ENCODE data around the gene GALNT2.

DNA sequence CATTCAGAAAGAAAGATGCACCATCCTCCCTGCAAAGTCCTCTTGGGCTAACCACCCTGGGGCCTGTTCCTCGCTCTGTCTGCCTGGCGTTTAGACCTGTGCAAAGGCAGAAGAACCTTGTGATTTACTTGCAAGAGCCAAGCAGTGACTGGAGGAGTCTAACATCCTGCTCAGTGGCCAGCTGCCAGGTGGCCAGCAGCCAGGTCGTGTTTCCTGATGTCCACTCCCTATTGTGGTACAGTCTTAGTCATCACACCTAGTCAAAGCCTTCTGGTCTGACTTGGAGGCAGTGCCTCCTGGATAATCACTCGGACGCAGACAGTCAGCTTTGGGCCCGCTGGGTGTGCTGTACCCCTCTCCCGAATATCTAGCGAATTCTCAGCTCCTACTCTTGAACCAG lies 241.0 kb downstream of the GALNT2 start:
- TF ChIP-seq CTCF (IDR thresholded peaks at IDR 0.05) (no peak), POLR2A (IDR thresholded peaks at IDR 0.05) (no peak), EP300 (IDR thresholded peaks at IDR 0.05) (no peak)

Data from tibial nerve (tissue), 4 donors.